ENCODE measurements around the gene DGKI.
A peak's percentile ranks its signal among the peaks of the same experiment; 100 is the strongest.

The DGKI gene

GRCh38 chr7:137656227-137656849 is 190.4 kb downstream of the DGKI start:
- peak overlapping the region; percentile 42 for H3K27ac ChIP-seq (ENCODE audit: low read depth, low read length)
- no peaks in the 10 kb centered on the region for H3K27me3 ChIP-seq (ENCODE audit: control insufficient read depth in 5 of 5, insufficient read depth in 4 of 5, low read length in 5 of 5)
- no peak overlapping the region for H3K4me3 ChIP-seq (ENCODE audit: low read depth in 1 of 5, low read length in 5 of 5)
- no peaks in the 10 kb centered on the region for H3K9me3 ChIP-seq (ENCODE audit: control insufficient read depth in 5 of 5, low read length in 5 of 5)
- H3K36me3 ChIP-seq (ENCODE audit: control insufficient read depth in 5 of 5, insufficient read depth in 5 of 5, low read length in 5 of 5), result no peaks in the 10 kb centered on the region
- peak overlapping the region in 1 of 5 donors; percentile 44 for H3K9ac ChIP-seq (ENCODE audit: low read length in 5 of 5)
- H3K4me1 ChIP-seq (ENCODE audit: control insufficient read depth in 5 of 5, insufficient read depth in 5 of 5, low read length in 5 of 5), result peaks cover 3 to 26% (median 12%) of the 10 kb centered on the region in 5 donors

- no peak overlapping the region for H3K27ac ChIP-seq (ENCODE audit: low read depth, low read length)
- no peak overlapping the region for H3K9ac ChIP-seq (ENCODE audit: low read length in 5 of 5)
- no peaks in the 10 kb centered on the region for H3K27me3 ChIP-seq (ENCODE audit: control insufficient read depth in 5 of 5, insufficient read depth in 4 of 5, low read length in 5 of 5)
- peaks cover 3 to 26% (median 12%) of the 10 kb centered on the region in 5 donors for H3K4me1 ChIP-seq (ENCODE audit: control insufficient read depth in 5 of 5, insufficient read depth in 5 of 5, low read length in 5 of 5)
- H3K9me3 ChIP-seq (ENCODE audit: control insufficient read depth in 5 of 5, low read length in 5 of 5), result no peaks in the 10 kb centered on the region
- H3K4me3 ChIP-seq (ENCODE audit: low read depth in 1 of 5, low read length in 5 of 5), result no peak overlapping the region
- no peaks in the 10 kb centered on the region for H3K36me3 ChIP-seq (ENCODE audit: control insufficient read depth in 5 of 5, insufficient read depth in 5 of 5, low read length in 5 of 5)
Measured at GRCh38 chr7:137655804-137656203, 191.0 kb downstream of the DGKI start.

- Histone ChIP-seq H3K4me3 (ENCODE audit: low read depth in 1 of 5, low read length in 5 of 5) (no peak overlapping the region), H3K4me1 (ENCODE audit: control insufficient read depth in 5 of 5, insufficient read depth in 5 of 5, low read length in 5 of 5) (peaks cover 3 to 18% (median 12%) of the 10 kb centered on the region in 5 donors), H3K27me3 (ENCODE audit: control insufficient read depth in 5 of 5, insufficient read depth in 4 of 5, low read length in 5 of 5) (no peaks in the 10 kb centered on the region), H3K27ac (ENCODE audit: low read depth, low read length) (no peak overlapping the region), H3K9me3 (ENCODE audit: control insufficient read depth in 5 of 5, low read length in 5 of 5) (no peaks in the 10 kb centered on the region), H3K36me3 (ENCODE audit: control insufficient read depth in 5 of 5, insufficient read depth in 5 of 5, low read length in 5 of 5) (no peaks in the 10 kb centered on the region), H3K9ac (ENCODE audit: low read length in 5 of 5) (no peak overlapping the region)
Measured at GRCh38 chr7:137652721-137653120, 194.1 kb downstream of the DGKI start.

- Histone ChIP-seq H3K27ac (ENCODE audit: low read depth, low read length) (no peak overlapping the region), H3K9me3 (ENCODE audit: control insufficient read depth in 5 of 5, low read length in 5 of 5) (no peaks in the 10 kb centered on the region), H3K27me3 (ENCODE audit: control insufficient read depth in 5 of 5, insufficient read depth in 4 of 5, low read length in 5 of 5) (peaks cover 0 to 2% (median 0%) of the 10 kb centered on the region in 5 donors), H3K4me3 (ENCODE audit: low read depth in 1 of 5, low read length in 5 of 5) (no peak overlapping the region), H3K9ac (ENCODE audit: low read length in 5 of 5) (no peak overlapping the region), H3K36me3 (ENCODE audit: control insufficient read depth in 5 of 5, insufficient read depth in 5 of 5, low read length in 5 of 5) (no peaks in the 10 kb centered on the region), H3K4me1 (ENCODE audit: control insufficient read depth in 5 of 5, insufficient read depth in 5 of 5, low read length in 5 of 5) (no peaks in the 10 kb centered on the region)
Measured at GRCh38 chr7:137647905-137648565, 198.7 kb downstream of the DGKI start.

GRCh38 chr7:137642472-137642871 is 204.3 kb downstream of the DGKI start:
- Histone ChIP-seq H3K27ac (ENCODE audit: low read depth, low read length) (no peak overlapping the region), H3K4me3 (ENCODE audit: low read depth in 1 of 5, low read length in 5 of 5) (no peak overlapping the region), H3K36me3 (ENCODE audit: control insufficient read depth in 5 of 5, insufficient read depth in 5 of 5, low read length in 5 of 5) (no peaks in the 10 kb centered on the region), H3K9me3 (ENCODE audit: control insufficient read depth in 5 of 5, low read length in 5 of 5) (no peaks in the 10 kb centered on the region), H3K4me1 (ENCODE audit: control insufficient read depth in 5 of 5, insufficient read depth in 5 of 5, low read length in 5 of 5) (no peaks in the 10 kb centered on the region), H3K9ac (ENCODE audit: low read length in 5 of 5) (no peak overlapping the region), H3K27me3 (ENCODE audit: control insufficient read depth in 5 of 5, insufficient read depth in 4 of 5, low read length in 5 of 5) (peaks cover 0 to 2% (median 0%) of the 10 kb centered on the region in 5 donors)

GRCh38 chr7:137642031-137642430 is 204.7 kb downstream of the DGKI start:
- Histone ChIP-seq H3K9ac (ENCODE audit: low read length in 5 of 5) (no peak overlapping the region), H3K36me3 (ENCODE audit: control insufficient read depth in 5 of 5, insufficient read depth in 5 of 5, low read length in 5 of 5) (no peaks in the 10 kb centered on the region), H3K9me3 (ENCODE audit: control insufficient read depth in 5 of 5, low read length in 5 of 5) (no peaks in the 10 kb centered on the region), H3K27me3 (ENCODE audit: control insufficient read depth in 5 of 5, insufficient read depth in 4 of 5, low read length in 5 of 5) (peaks cover 0 to 2% (median 0%) of the 10 kb centered on the region in 5 donors), H3K4me3 (ENCODE audit: low read depth in 1 of 5, low read length in 5 of 5) (no peak overlapping the region), H3K4me1 (ENCODE audit: control insufficient read depth in 5 of 5, insufficient read depth in 5 of 5, low read length in 5 of 5) (no peaks in the 10 kb centered on the region), H3K27ac (ENCODE audit: low read depth, low read length) (no peak overlapping the region)

GRCh38 chr7:137636376-137636775 is 210.4 kb downstream of the DGKI start:
- Histone ChIP-seq H3K9me3 (ENCODE audit: control insufficient read depth in 5 of 5, low read length in 5 of 5) (no peaks in the 10 kb centered on the region), H3K9ac (ENCODE audit: low read length in 5 of 5) (no peak overlapping the region), H3K4me3 (ENCODE audit: low read depth in 1 of 5, low read length in 5 of 5) (no peak overlapping the region), H3K4me1 (ENCODE audit: control insufficient read depth in 5 of 5, insufficient read depth in 5 of 5, low read length in 5 of 5) (no peaks in the 10 kb centered on the region), H3K27me3 (ENCODE audit: control insufficient read depth in 5 of 5, insufficient read depth in 4 of 5, low read length in 5 of 5) (no peaks in the 10 kb centered on the region), H3K27ac (ENCODE audit: low read depth, low read length) (no peak overlapping the region), H3K36me3 (ENCODE audit: control insufficient read depth in 5 of 5, insufficient read depth in 5 of 5, low read length in 5 of 5) (no peaks in the 10 kb centered on the region)

GRCh38 chr7:137635874-137636273 is 210.9 kb downstream of the DGKI start:
- no peaks in the 10 kb centered on the region for H3K36me3 ChIP-seq (ENCODE audit: control insufficient read depth in 5 of 5, insufficient read depth in 5 of 5, low read length in 5 of 5)
- H3K27me3 ChIP-seq (ENCODE audit: control insufficient read depth in 5 of 5, insufficient read depth in 4 of 5, low read length in 5 of 5), result no peaks in the 10 kb centered on the region
- H3K9ac ChIP-seq (ENCODE audit: low read length in 5 of 5), result no peak overlapping the region
- H3K4me3 ChIP-seq (ENCODE audit: low read depth in 1 of 5, low read length in 5 of 5), result no peak overlapping the region
- no peak overlapping the region for H3K27ac ChIP-seq (ENCODE audit: low read depth, low read length)
- no peaks in the 10 kb centered on the region for H3K9me3 ChIP-seq (ENCODE audit: control insufficient read depth in 5 of 5, low read length in 5 of 5)
- no peaks in the 10 kb centered on the region for H3K4me1 ChIP-seq (ENCODE audit: control insufficient read depth in 5 of 5, insufficient read depth in 5 of 5, low read length in 5 of 5)

GRCh38 chr7:137635132-137635531 is 211.6 kb downstream of the DGKI start:
- Histone ChIP-seq H3K4me1 (ENCODE audit: control insufficient read depth in 5 of 5, insufficient read depth in 5 of 5, low read length in 5 of 5) (no peaks in the 10 kb centered on the region), H3K9ac (ENCODE audit: low read length in 5 of 5) (no peak overlapping the region), H3K27ac (ENCODE audit: low read depth, low read length) (no peak overlapping the region), H3K36me3 (ENCODE audit: control insufficient read depth in 5 of 5, insufficient read depth in 5 of 5, low read length in 5 of 5) (no peaks in the 10 kb centered on the region), H3K9me3 (ENCODE audit: control insufficient read depth in 5 of 5, low read length in 5 of 5) (no peaks in the 10 kb centered on the region), H3K27me3 (ENCODE audit: control insufficient read depth in 5 of 5, insufficient read depth in 4 of 5, low read length in 5 of 5) (no peaks in the 10 kb centered on the region), H3K4me3 (ENCODE audit: low read depth in 1 of 5, low read length in 5 of 5) (no peak overlapping the region)

- Histone ChIP-seq H3K4me3 (ENCODE audit: low read depth in 1 of 5, low read length in 5 of 5) (no peak overlapping the region), H3K36me3 (ENCODE audit: control insufficient read depth in 5 of 5, insufficient read depth in 5 of 5, low read length in 5 of 5) (no peaks in the 10 kb centered on the region), H3K27ac (ENCODE audit: low read depth, low read length) (no peak overlapping the region), H3K9me3 (ENCODE audit: control insufficient read depth in 5 of 5, low read length in 5 of 5) (no peaks in the 10 kb centered on the region), H3K9ac (ENCODE audit: low read length in 5 of 5) (no peak overlapping the region), H3K27me3 (ENCODE audit: control insufficient read depth in 5 of 5, insufficient read depth in 4 of 5, low read length in 5 of 5) (no peaks in the 10 kb centered on the region), H3K4me1 (ENCODE audit: control insufficient read depth in 5 of 5, insufficient read depth in 5 of 5, low read length in 5 of 5) (no peaks in the 10 kb centered on the region)
Measured at GRCh38 chr7:137634356-137634755, 212.4 kb downstream of the DGKI start.

Data from subcutaneous abdominal adipose tissue (tissue), 5 donors.